Measurements from ENCODE around the gene SLC44A3.

- TF ChIP-seq CTCF (conservative IDR thresholded peaks at IDR 0.05 in 1 of 2, IDR thresholded peaks at IDR 0.05 in 1 of 2; ENCODE audit: low read depth in 1 of 2, low read length in 2 of 2) = no peak
- no peak for TF ChIP-seq EZH2 (IDR thresholded peaks at IDR 0.05; ENCODE audit: low read length, missing control alignments)
These were observed 88.8 kb downstream of the SLC44A3 start for GRCh38 chr1:94908965-94909364.
